ENCODE measurements around the gene SPINT2.

Gene SPINT2

GRCh38 chr19:38298821-38299680 lies 34.7 kb downstream of the SPINT2 start:
- DNase-seq (ENCODE audit: low read depth): no peak

GRCh38 chr19:38303517-38304351 lies 39.4 kb downstream of the SPINT2 start, which contains the start of gene C19orf33:
Gene C19orf33 (plus strand): TSS chr19:38304251. CDS start chr19:38304262, 11 bp downstream.
- DNase-seq (ENCODE audit: low read depth): no peak

- DNase-seq (ENCODE audit: low read depth): no peak
Measured at GRCh38 chr19:38304352-38304865, 40.0 kb downstream of the SPINT2 start.

- no peak for DNase-seq (ENCODE audit: low read depth)
Measured at GRCh38 chr19:38304866-38305429, 40.6 kb downstream of the SPINT2 start.

GRCh38 chr19:38306236-38306635 lies 41.9 kb downstream of the SPINT2 start:
- no peak for DNase-seq (ENCODE audit: low read depth)

GRCh38 chr19:38307076-38307475 lies 42.7 kb downstream of the SPINT2 start:
- DNase-seq (ENCODE audit: low read depth): no peak

GRCh38 chr19:38307597-38307996 lies 43.2 kb downstream of the SPINT2 start:
- no peak for DNase-seq (ENCODE audit: low read depth)

GRCh38 chr19:38308006-38308766 lies 43.8 kb downstream of the SPINT2 start:
- no peak for DNase-seq (ENCODE audit: low read depth)

- DNase-seq (ENCODE audit: low read depth): no peak
Measured at GRCh38 chr19:38308926-38309614, 44.7 kb downstream of the SPINT2 start.

- no peak for DNase-seq (ENCODE audit: low read depth)
Measured at GRCh38 chr19:38309615-38310278, 45.4 kb downstream of the SPINT2 start.

GRCh38 chr19:38310279-38310670 lies 45.9 kb downstream of the SPINT2 start:
- DNase-seq (ENCODE audit: low read depth): no peak

GRCh38 chr19:38310986-38311385 lies 46.6 kb downstream of the SPINT2 start:
- DNase-seq (ENCODE audit: low read depth): no peak

GRCh38 chr19:38315657-38316476 lies 51.5 kb downstream of the SPINT2 start, which contains the start of gene YIF1B:
Gene YIF1B (minus strand): TSS chr19:38315947. CDS start chr19:38315917, 30 bp downstream.
- peak; percentile 96 for DNase-seq (ENCODE audit: low read depth)

GRCh38 chr19:38316477-38317067 lies 52.2 kb downstream of the SPINT2 start:
- no peak for DNase-seq (ENCODE audit: low read depth)

- DNase-seq (ENCODE audit: low read depth): peak; percentile 18
Measured at GRCh38 chr19:38317104-38317612, 52.8 kb downstream of the SPINT2 start.

GRCh38 chr19:38318660-38319059 lies 54.3 kb downstream of the SPINT2 start:
- no peak for DNase-seq (ENCODE audit: low read depth)

GRCh38 chr19:38319421-38320258 lies 55.3 kb downstream of the SPINT2 start, which contains the start of gene KCNK6:
Gene KCNK6 (plus strand): TSS chr19:38319845. CDS start chr19:38319951, 106 bp downstream.
- DNase-seq (ENCODE audit: low read depth): peak; percentile 48

- no peak for DNase-seq (ENCODE audit: low read depth)
Measured at GRCh38 chr19:38320969-38321339, 56.6 kb downstream of the SPINT2 start.

All from activated T-cell treated with anti-CD3 and anti-CD28 coated beads for 24 hours (primary cell).